Activated T-helper 2 cell treated with anti-CD3 and anti-CD28 coated beads, Interferon-gamma antibody, Interleukin-2, Interleukin-4, amounts not matched to agents 10 μg/mL and 5 μg/mL and 100 μg/mL, durations not matched to agents 14 hours and 24 hours and 36 hours (primary cell): ENCODE measurements around the gene BORCS8. TPM values are rescaled to one million over a fixed set of nuclear protein-coding genes. Genes with fewer than 3 reads are reported as not detected.
"Not testable (repeated sequence)": the region's sequence is repeated elsewhere in the genome, so short reads cannot be mapped to it uniquely, and the experiment has no call there.

Experiments
- DNase-seq: peaks from one replicate; pipeline ENCODE4 v3.0.0; 2021; ENCODE audit warnings: low spot score
- H3K27ac Mint-ChIP-seq: one replicate; pipeline ENCODE4 v1.8.0; 2021; ENCODE audit warnings: mixed read lengths
- H3K27me3 Mint-ChIP-seq: one replicate; pipeline ENCODE4 v1.8.0; 2021; ENCODE audit warnings: low read depth, mixed read lengths
- H3K36me3 Mint-ChIP-seq: one replicate; pipeline ENCODE4 v1.8.0; 2021; ENCODE audit warnings: low read depth, mixed read lengths
- H3K4me1 Mint-ChIP-seq: one replicate; pipeline ENCODE4 v1.8.0; 2021; ENCODE audit warnings: low read depth, mixed read lengths
- H3K4me3 Mint-ChIP-seq: one replicate; pipeline ENCODE4 v1.8.0; 2021; ENCODE audit warnings: low read depth, mild to moderate bottlenecking, moderate library complexity, mixed read lengths
- H3K9me3 Mint-ChIP-seq: one replicate; pipeline ENCODE4 v1.8.0; 2021; ENCODE audit warnings: mixed read lengths
- intact Hi-C: fragments of 100-400 bp; cut with micrococcal nuclease; formaldehyde crosslinking; loops from one replicate; pipeline ENCODE4 v1.15.1; 2023
- total RNA-seq: library from RNA; stranded (reverse); gene quantifications from 2 replicates; pipeline ENCODE4 v1.2.3, GENCODE V29; 2022

Gene BORCS8
- total RNA-seq, 1 donor from 2014 or later: 28.8 TPM

DNA sequence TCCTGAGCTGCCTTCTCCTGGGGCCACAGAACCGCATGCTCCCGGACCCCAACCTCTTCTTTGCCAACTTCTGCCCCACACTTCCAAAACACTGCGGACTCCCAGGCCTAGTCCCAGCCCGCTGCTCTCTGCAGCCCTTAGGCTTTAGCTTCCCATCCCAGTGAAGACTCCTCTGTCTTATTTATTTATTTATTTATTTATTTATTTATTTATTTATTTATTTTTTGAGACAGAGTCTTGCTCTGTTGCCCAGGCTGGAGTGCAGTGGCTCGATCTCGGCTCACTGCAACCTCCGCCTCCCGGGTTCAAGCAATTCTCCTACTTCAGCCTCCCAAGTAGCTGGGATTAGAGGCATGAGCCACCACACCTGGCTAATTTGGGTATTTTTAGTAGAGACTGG, 43.4 kb downstream of the BORCS8 start:
- not testable (repeated sequence) for DNase-seq, H3K4me1 Mint-ChIP-seq, H3K9me3 Mint-ChIP-seq, H3K36me3 Mint-ChIP-seq, H3K27ac Mint-ChIP-seq, H3K27me3 Mint-ChIP-seq, H3K4me3 Mint-ChIP-seq
- intact Hi-C loops: loop anchor here (5.0 kb wide), 1 partner anchor 79 kb away; no protein-coding TSS in a partner anchor

DNA sequence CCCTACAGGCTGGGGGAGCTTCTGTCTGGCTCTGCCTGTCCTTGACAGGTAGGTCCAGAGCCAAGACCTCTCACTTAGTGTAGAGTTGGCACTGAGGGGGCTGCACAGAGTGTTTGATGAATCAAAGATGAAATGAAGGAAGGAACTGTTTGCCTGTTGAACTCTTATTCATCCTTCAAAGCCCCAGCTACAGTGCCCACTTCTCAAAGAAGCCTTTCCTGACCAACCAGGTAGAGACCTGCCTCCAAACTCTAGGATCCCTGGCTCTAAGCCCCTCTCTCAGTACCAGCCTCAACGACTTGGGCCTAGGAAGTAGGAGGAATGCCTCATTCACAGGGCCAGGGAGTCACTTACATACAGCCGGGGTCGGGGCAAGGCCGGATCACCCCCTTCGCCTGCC, 44.6 kb downstream of the BORCS8 start:
- DNase-seq: no peak
- Mint-ChIP-seq H3K9me3 (no peaks in the 10 kb centered on the region), H3K4me3 (no peak overlapping the region), H3K27ac (no peak overlapping the region), H3K27me3 (no peaks in the 10 kb centered on the region), H3K36me3 (peaks cover 4% of the 10 kb centered on the region), H3K4me1 (no peaks in the 10 kb centered on the region)
- intact Hi-C loops: loop anchor here (5.0 kb wide), 1 partner anchor 80 kb away; no protein-coding TSS in a partner anchor

DNA sequence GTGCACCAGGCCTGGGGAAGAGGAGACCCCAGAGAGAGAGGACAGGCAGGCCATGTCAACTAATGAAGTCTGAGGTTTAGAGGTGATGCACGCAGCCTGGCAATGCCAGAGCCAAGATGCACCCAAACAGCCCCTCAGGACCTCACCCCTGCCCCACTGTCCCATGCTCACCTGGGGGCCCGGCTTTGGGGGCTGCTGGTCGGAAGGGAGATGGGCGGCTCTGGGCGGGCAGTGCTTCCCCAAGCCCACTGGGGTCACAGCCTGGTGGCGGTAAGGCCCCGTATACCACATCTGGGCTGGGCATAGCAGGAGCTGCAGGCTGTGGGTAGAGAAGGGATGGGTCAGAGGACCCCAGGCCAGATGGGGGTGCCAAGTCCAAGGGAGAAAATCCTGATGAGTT, 45.1 kb downstream of the BORCS8 start:
- H3K36me3 Mint-ChIP-seq: peaks cover 4% of the 10 kb centered on the region
- intact Hi-C loops: loop anchor here (5.0 kb wide), 1 partner anchor 80 kb away; no protein-coding TSS in a partner anchor
- H3K4me3 Mint-ChIP-seq: no peak overlapping the region
- no peaks in the 10 kb centered on the region for H3K27me3 Mint-ChIP-seq
- H3K4me1 Mint-ChIP-seq: no peaks in the 10 kb centered on the region
- H3K9me3 Mint-ChIP-seq: no peaks in the 10 kb centered on the region
- no peak overlapping the region for H3K27ac Mint-ChIP-seq
- no peak for DNase-seq

- Mint-ChIP-seq H3K4me1 (no peaks in the 10 kb centered on the region), H3K36me3 (peaks cover 4% of the 10 kb centered on the region), H3K9me3 (no peaks in the 10 kb centered on the region), H3K27ac (no peak overlapping the region), H3K27me3 (no peaks in the 10 kb centered on the region), H3K4me3 (no peak overlapping the region)
- peak; percentile 79 for DNase-seq
- intact Hi-C loops: loop anchor here (5.0 kb wide), 1 partner anchor 81 kb away; no protein-coding TSS in a partner anchor
Observed at GRCh38 chr19:19145684-19146608, 46.0 kb downstream of the BORCS8 start.

DNA sequence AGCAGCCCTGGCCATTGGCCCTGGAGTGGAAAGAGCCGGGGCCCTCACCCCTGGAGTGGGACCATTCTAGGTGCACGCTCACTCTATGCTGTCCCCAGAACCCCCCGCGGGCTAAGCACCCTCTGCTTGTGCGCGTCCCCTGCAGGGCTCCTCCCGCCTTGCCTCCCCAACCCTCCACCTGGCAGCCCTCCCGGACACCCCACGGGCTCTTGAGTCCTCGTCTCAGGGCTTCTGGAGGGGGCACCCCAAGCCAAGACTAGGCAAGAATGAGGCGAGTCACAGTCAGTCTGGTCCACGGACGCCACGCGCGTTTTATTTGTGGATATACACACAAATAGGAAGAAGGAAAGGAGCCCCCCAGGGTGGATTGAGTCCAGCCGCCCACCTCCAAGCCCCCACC, 46.7 kb downstream of the BORCS8 start:
- no peaks in the 10 kb centered on the region for H3K4me1 Mint-ChIP-seq
- no peaks in the 10 kb centered on the region for H3K9me3 Mint-ChIP-seq
- peaks cover 4% of the 10 kb centered on the region for H3K36me3 Mint-ChIP-seq
- no peak overlapping the region for H3K27ac Mint-ChIP-seq
- H3K27me3 Mint-ChIP-seq: no peaks in the 10 kb centered on the region
- H3K4me3 Mint-ChIP-seq: no peak overlapping the region
- intact Hi-C loops: loop anchor here (5.0 kb wide), 1 partner anchor 82 kb away; no protein-coding TSS in a partner anchor
- DNase-seq: no peak

GRCh38 chr19:19142347-19142746, 49.6 kb downstream of the BORCS8 start:
- Mint-ChIP-seq H3K4me1 (peaks cover 10% of the 10 kb centered on the region), H3K27ac (no peak overlapping the region), H3K36me3 (no peaks in the 10 kb centered on the region), H3K9me3 (no peaks in the 10 kb centered on the region), H3K27me3 (no peaks in the 10 kb centered on the region), H3K4me3 (no peak overlapping the region)
- intact Hi-C loops: no loop called here
- DNase-seq: no peak

GRCh38 chr19:19140476-19140875, 51.5 kb downstream of the BORCS8 start:
- DNase-seq: no peak
- Mint-ChIP-seq H3K4me3 (no peak overlapping the region), H3K4me1 (peaks cover 14% of the 10 kb centered on the region), H3K27ac (no peak overlapping the region), H3K27me3 (no peaks in the 10 kb centered on the region), H3K36me3 (peaks cover 3% of the 10 kb centered on the region), H3K9me3 (no peaks in the 10 kb centered on the region)
- intact Hi-C loops: no loop called here

DNA sequence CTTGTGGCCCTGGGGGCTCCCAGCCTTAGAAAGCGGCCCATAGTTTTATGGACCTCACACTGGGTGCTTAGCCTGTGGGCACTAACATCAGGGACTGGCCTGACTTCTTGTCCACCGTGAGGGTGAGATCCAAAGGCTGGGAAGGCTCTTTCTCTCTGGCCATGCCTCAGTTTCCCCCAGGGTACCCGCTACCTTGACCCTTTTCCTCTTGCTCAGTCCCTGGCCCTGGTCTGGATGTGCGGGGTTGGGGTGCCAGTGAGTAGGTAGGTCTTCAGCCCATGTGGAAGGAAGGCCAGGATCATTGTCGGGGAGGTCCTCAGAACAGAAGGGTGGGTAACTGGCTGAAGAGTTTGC, 52.1 kb downstream of the BORCS8 start:
- Mint-ChIP-seq H3K4me3 (no peak overlapping the region), H3K27me3 (no peaks in the 10 kb centered on the region), H3K36me3 (peaks cover 6% of the 10 kb centered on the region), H3K4me1 (peaks cover 14% of the 10 kb centered on the region), H3K9me3 (no peaks in the 10 kb centered on the region), H3K27ac (no peak overlapping the region)
- intact Hi-C loops: loop anchor here (1.0 to 2.0 kb wide), 2 partner anchors 75 to 107 kb away; partner anchors contain the start of genes ARMC6 and SUGP2
- DNase-seq: no peak

DNA sequence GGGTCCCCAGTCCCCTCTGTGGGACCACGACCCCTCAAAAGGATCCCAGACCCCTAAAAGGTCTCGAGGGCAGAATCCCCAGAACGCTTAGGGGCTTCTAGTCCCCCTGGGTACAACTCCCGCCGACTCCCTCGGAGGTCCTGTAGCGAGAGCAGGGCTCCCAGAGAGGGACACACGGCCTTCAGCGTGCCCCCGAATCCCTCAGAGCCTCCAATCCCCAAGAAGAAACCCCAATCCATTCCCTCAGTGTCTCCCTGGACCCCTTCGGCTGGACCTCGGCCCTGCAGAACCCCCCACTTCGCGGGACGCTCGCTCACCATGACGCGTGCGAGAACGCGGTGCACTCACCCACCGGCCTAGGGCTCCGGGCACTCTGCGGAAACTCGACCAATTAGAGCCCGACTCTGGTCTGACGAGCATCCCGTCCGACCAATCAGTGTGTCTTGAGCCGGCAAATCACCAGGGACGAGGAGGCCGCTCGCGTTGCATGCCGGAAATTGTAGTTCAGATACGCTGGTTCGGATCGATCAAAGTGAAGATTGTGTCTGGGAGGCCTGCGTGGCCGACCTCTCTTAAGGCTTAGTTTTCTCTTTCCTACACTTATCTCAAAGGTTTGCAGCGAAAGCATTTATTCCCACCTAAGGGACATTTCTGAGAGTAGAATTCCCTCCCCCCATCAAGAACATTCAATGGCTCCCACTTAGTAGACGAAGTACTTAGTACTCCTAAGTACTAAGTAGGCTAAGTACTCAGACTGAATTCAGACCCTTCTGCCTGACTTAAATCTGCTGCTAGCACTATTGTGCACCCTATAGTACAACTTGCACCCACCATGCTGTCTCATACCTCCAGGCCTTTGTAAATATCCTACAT, 53.6 kb downstream of the BORCS8 start, which contains the start of gene TMEM161A:
TMEM161A (minus strand) TSS at position 370 of the 873 bp plus-strand sequence; CDS start at position 320, 50 bp downstream.
- Mint-ChIP-seq H3K27ac (peak within 1 kb of the TSS; percentile 91), H3K27me3 (no peaks in the 10 kb centered on the region), H3K4me3 (peak within 1 kb of the TSS; percentile 91), H3K36me3 (peaks cover 13% of the 10 kb centered on the region), H3K4me1 (peaks cover 14% of the 10 kb centered on the region), H3K9me3 (no peaks in the 10 kb centered on the region)
- DNase-seq: peak; percentile 98
- intact Hi-C loops: loop anchor here (1.0 to 2.0 kb wide), 2 partner anchors 74 to 182 kb away; partner anchors contain the start of genes MAU2 and SUGP1

DNA sequence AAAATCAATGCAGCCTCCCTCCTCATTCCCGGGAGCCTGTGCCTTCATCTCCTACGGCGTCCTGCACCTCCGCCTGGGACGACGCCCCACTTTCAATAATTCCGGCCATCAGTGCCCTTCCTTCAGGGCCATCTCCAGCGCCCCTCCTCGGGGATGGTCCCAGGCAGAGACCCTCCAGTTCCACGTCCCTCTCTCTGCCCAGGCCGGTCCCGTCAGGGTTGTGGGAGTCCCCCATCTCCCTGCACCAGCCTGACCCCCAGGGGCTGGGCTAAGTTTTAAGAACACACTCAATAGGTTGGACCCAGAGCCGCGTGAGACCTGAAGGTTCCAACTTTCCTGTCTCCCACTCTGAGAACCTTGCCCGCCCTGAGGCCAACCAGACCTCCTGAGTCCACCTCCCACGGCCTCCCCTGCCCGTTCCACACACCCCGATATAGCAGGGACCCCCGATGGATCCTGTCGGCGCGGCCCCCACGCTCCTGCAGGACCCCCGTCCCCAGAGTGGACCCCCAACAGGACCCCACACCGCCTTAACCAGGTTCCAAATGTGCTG, 54.3 kb downstream of the BORCS8 start:
- H3K36me3 Mint-ChIP-seq: peaks cover 17% of the 10 kb centered on the region
- peaks cover 14% of the 10 kb centered on the region for H3K4me1 Mint-ChIP-seq
- DNase-seq: no peak
- peak overlapping the region; percentile 91 for H3K27ac Mint-ChIP-seq
- H3K9me3 Mint-ChIP-seq: no peaks in the 10 kb centered on the region
- peak overlapping the region; percentile 91 for H3K4me3 Mint-ChIP-seq
- no peaks in the 10 kb centered on the region for H3K27me3 Mint-ChIP-seq
- intact Hi-C loops: loop anchor here (1.0 to 2.0 kb wide), 2 partner anchors 73 to 183 kb away; partner anchors contain the start of genes MAU2 and SUGP1

DNA sequence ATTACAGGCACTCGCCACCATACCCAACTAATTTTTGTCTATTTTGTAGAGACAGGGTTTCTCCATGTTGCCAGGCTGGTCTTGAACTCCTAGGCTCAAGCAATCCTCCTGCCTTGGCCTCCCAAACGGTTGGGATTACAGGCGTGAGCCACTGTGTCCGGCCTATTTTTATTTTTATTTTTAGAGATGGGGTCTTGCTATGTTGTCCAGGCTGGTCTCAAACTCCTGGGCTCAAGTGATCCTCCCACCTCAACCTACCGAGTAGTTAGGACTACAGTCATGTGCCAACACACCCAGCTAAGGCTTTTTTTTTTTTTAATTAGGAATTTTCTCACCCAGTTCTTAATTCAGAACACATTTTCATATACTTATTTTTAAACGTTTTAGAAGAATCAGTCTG, 56.2 kb downstream of the BORCS8 start:
- peaks cover 26% of the 10 kb centered on the region for H3K36me3 Mint-ChIP-seq
- H3K9me3 Mint-ChIP-seq, intact Hi-C loops, H3K27ac Mint-ChIP-seq, DNase-seq, H3K4me3 Mint-ChIP-seq, H3K27me3 Mint-ChIP-seq: not testable (repeated sequence)
- peaks cover 14% of the 10 kb centered on the region for H3K4me1 Mint-ChIP-seq

DNA sequence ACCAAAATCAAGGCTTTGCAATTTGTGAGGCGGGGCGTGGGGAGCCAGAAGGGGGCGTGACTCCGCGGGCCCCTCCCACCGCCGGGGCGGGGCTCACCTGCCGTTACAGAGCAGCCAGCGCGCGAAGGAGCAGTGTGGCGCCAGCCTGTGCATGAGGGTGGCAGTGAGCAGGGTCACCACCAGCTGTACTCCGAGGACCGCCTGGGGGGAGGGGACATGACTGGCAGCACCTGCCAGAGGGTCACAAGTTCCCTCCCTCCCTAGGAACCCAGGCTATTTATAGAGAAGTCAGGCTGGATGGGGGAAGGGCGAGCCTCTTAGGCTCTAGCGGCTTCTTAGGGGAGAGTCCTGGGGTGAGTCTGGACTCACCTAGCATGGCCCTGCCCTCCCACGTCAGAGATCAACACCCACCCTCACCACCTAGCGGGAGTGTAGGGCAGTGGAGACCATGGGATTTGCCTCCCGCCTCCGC, 57.2 kb downstream of the BORCS8 start:
- H3K4me3 Mint-ChIP-seq: no peak overlapping the region
- DNase-seq: no peak
- intact Hi-C loops: no loop called here

More for the DNA sequence above, 57.2 kb downstream of the BORCS8 start:
- H3K4me1 Mint-ChIP-seq: peaks cover 14% of the 10 kb centered on the region
- H3K9me3 Mint-ChIP-seq: peaks cover 9% of the 10 kb centered on the region
- H3K27me3 Mint-ChIP-seq: no peaks in the 10 kb centered on the region
- H3K36me3 Mint-ChIP-seq: peaks cover 36% of the 10 kb centered on the region
- no peak overlapping the region for H3K27ac Mint-ChIP-seq
